HG03039 (cell line): ENCODE data around the gene DVL1.

Experiments used
- ATAC-seq: cut with Tn5 transposase; IDR thresholded peaks from one replicate; pipeline ENCODE4 v1.9.1; 2021; ENCODE audit warnings: mild to moderate bottlenecking, moderate library complexity; ENCODE audit not compliant: unreplicated experiment

DVL1 gene

DNA sequence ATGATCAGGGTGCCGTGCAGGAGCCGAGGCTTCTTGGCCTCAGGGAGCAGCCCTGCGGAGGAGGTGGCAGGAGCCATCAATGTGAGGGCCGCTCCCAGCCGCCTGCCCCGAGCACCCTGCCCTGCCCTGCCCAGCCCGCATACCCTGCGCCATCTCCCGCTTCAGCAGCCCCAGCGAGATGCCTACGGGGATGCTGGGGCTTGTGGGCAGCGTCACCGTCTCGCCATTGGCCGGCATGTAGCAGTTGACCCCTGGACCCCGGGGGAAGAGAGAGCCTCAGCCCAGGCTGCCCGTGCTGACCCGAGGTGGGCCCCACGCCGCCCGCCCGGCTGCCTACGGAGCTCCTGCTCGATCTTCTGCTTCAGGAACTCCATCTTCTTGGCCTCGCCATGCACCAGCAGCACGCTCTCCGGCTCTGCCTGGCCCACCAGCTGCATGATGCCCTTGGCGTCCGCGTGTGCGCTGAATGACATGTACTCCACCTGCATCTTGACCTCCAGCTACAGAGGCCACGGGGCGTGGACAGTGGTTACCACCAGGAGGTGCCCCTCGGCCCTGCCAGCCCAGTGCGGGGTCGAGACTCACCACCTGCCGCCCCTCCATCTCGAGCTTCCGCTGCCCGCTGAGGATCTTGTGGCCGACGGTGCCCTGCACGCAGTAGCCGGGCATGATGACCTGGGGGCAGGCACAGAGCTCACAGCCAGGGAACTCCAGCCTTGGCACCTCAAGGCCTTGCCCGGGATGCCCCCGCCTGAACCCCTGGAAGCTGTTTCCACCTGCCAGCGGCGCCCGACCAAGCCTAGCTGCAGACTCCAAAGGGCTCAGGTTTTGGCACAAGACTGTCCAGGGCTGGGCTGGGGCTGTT, 36.5 kb downstream of the DVL1 start:
- no peak for ATAC-seq

DNA sequence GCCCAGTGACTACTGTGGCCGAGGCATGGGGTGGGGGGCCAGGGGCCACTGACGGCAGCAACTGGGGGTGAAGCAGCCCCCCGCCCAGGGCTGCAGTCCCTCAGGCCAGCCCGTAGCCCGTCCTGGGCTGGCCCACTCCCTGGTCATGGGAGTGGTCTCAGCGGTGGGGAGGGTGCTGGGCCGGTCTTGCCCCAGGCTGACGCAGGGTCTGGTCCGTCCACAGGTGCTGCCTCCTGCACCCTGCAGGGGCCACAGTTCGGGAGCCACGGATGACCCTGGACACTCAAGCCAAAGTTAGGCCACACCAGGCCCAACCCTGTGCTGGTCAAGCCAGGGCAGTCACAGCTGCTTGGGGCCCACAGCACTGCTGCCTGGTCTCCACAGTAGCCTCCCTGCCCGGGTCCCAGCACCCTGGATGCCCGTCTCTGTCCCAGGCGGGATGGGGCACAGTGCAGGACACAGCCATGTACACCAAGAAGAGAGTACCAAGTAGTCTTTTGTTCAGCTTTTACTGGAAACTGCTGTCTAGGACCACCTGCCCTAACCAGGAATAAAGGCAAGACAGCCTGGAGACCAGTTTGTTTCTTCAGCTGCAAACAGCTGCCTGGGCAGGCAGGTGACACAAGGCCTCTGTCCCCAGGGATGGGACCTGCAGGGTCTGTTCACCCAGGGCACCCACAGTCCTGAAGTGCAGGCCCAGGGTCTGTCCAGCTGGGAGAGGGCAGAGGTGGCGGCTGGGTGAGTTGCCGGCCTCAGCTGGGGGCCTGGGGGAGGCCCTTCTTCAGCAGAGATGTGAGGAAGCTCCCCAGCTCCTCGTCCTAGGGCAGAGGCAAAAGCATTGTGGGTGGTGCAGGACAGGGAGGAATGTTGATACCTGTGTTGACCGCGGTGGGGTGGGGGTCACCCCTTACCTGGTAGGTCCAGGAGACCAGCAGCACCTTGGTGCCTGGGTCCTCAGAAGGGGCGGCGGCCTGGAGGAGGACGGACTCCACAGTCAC, 37.8 kb downstream of the DVL1 start:
- ATAC-seq: no peak

DNA sequence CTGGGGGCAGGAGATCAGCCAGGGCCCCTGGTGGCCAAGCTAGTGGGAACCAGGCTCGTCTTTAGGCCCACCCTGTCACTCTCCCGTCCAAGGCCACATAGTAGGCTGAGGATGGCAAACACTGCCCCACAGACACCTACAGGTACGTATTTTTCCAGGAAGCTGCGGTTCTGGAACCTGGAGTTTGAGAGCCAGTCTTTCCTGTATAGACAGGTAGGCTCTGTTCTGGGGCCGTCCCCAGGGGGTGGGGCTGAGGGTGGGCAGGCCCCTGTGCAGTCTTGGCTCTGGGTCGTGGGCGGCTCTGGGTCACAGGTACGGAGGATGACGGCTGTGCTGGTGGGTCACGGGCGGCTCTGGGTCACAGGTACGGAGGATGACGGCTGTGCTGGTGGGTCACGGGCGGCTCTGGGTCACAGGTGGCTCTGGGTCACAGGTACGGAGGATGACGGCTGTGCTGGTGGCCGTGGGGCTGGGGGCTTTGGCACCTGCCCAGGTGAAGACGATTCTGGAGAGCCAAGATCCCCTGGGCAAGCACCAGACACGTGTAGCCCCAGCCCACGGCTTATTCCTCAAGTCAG, 38.7 kb downstream of the DVL1 start:
- ATAC-seq: no peak

DNA sequence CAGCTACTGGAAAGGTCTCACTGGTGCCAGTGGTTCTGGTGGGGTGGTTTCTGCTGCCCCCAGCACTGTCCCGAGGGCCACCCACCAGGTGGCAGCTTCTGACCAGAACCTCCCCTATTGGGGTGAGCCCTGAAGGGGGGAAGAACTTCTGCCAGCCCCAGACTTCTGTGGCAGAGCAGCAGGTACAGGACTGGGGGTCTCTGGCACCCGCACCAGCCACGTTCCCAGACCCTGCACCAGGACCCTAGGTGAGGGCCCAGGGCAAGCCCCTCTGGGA, 39.2 kb downstream of the DVL1 start:
- ATAC-seq: no peak

DNA sequence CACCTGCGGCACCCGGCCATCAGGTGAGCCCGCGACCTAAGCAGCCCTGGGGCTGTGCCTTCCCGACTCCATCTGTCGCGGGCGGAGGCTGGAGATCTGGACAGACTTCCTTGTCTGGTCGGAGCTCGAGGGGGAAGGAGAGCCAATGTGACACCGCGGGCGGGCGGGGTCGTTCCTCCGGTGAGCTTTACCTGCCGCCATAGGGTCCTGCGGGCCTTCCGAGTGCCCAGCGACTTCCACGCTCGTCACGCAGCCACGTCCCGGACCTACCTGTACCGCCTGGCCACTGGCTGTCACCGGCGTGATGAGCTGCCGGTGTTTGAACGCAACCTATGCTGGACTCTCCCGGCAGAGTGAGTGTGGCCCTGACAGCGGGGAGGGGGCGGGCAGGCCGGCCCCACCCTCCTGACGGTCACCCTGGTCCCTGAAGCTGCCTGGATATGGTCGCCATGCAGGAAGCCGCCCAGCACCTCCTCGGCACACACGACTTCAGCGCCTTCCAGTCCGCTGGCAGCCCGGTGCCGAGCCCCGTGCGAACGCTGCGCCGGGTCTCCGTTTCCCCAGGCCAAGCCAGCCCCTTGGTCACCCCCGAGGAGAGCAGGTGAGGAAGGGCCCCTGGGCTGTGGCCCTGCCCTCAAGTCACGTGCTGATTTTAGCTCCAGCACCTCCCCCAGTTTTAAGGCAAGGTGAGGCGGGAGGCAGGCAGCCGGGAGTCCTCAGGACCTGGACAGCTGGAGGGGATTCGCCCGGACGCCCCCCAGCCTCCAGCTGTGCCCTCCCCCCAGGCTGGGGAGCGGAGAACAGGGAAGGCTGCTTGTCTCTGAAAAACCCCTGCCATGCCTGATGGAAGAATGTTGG, 39.7 kb downstream of the DVL1 start:
- ATAC-seq: no peak

DNA sequence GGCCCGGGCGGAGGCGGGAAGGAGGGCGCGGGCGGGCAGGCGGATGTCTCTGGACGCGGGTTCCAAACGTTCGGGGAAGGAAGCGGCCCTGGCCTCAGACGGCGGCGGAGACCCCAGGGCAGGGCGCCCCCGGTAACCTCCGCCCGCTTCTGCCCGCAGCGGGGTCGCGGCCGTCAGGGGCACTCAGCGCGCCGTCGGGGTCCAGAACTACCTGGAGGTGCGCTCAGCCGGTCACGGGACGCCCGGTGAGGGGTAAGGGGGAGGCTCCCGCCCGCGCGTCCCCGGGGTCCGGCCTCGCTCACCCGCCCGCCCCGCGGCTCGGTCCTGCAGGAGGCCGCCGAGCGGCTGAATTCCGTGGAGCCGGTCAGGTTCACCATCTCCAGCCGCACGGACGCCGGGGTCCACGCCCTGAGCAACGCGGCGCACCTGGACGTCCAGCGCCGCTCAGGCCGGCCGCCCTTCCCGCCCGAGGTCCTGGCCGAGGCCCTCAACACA, 40.4 kb downstream of the DVL1 start:
- ATAC-seq: peak; percentile 6

DNA sequence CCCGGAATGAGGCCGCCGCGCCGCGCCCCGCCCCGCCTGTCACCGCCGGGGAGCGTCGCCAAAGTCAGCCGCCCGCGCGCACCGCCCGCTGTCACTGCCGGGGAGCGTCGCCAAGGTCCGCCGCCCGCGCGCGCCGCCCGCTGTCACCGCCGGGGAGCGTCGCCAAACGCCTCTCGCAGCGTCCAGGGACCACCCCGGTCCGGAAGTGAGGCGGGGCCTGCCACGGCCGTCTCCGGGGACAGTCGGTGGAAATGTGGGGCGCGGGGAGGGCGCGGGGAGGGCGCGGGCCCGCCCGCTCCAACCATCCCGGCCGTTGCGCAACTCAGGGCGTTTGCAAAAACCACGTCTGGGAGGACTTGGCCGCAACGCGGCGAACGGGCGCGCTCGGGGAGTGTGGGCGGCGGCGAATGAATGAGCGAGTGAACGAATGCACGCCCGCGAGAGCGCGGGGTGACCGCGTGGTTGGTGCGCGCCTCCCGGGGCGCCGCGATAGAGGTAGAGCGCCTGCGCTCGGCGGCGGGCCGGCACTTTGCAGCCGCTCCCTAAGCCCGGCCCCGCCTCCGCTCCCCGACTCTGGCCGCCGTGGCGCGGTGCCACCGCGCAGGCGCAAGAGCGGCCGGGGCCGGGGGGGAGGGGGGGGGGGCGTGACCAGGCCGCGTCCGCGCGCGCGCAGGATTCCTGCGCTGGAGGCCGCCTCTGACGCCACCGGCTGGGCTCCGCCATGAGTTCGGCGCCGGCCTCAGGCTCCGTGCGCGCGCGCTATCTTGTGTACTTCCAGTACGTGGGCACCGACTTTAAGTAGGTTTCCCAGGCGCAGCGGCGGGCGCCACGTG, 41.1 kb downstream of the DVL1 start, which contains the start of the genes ACAP3 and PUSL1:
ACAP3 (minus strand) TSS at position 8 of the 833 bp plus-strand sequence. CDS start 115 bp downstream, outside the sequence.
PUSL1 (plus strand) TSS at position 675 of the 833 bp plus-strand sequence; CDS start at position 722, 47 bp downstream.
- peak; percentile 48 for ATAC-seq

DNA sequence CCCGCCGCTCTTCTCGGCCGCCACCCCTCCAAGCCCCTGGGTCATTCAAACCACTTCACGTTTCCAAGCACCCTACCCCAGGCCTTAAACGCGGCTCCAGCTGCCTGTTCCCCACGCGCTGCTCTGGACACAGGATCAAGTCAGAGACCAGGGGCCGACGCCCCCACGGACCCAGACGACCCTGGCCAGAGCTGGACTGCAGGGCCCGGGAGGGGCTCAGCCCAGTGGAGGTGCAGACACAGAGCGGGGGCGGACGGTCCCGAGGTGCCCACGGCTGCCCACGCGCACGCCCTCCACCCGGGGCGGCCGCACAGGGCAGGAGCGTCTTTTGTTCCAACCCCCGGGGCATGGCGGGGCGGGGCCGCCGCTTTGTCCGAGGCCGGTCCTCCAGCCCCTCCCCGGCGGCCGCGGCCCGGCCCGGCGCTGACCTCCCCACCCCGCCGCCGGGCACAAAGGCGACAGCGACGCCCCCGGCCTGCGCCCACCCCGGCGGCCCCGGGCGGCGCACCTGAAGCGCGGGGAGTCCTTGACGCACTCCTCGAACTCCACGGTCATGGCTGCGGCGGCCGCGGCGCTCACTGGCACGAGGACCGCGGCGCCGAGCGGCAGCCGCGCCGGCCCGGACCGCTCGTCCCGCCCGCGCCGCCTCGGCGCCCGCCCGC, 41.8 kb downstream of the DVL1 start:
- peak; percentile 14 for ATAC-seq

DNA sequence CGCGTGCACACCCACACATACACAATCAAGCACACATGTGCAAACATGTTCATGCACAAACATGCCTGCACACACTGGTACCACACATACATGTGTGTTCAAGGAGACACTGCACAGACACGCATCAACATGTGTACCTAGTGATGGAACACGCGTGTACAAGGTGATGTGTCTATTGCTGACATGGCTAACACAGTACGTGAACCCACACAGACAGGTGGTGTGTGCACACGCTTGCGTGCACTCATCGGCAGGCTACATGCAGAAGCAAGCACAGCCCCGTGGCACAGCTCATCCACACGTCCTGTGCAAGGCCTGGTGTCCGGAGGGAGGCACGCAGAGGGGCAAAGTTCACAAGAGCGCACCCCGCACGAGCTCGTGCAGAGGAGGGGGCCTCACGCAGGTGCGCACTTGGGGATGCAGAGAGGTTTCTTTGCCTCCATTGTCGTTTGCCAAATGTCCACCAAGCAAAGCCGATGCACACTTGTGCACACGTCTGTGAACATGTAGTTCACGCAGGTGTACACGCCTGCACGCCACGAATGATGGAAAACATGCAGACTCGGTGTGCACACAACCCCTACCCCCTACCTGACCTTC, 42.5 kb downstream of the DVL1 start:
- no peak for ATAC-seq

DNA sequence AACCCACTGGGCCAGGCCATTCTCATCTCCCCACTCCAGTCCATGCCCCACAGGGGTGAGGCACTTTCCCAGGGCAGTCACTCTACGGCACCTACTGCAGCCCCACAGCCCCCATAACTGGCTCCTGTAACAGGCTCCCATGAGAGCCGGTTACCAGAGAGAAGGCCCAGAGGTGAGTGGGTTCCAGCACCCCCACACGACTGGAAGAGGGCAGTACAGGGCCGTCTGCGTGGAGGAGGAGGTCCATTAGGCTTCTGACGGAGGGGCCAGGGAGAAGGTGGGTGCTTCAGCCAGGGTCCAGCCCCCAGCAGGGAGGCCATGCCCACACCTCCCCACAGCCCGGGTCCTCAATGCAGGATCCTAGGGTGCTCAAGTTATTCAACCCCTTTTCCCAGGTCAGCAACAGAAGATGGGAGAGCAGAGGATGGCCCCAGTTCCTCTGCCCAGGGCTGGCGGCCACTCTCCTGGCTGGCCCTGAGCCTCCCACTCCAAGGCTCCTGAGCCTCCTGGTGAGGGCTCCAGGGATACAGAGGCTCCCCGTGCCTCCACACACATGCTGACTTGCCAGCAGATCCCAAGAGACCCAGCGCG, 43.1 kb downstream of the DVL1 start:
- no peak for ATAC-seq

DNA sequence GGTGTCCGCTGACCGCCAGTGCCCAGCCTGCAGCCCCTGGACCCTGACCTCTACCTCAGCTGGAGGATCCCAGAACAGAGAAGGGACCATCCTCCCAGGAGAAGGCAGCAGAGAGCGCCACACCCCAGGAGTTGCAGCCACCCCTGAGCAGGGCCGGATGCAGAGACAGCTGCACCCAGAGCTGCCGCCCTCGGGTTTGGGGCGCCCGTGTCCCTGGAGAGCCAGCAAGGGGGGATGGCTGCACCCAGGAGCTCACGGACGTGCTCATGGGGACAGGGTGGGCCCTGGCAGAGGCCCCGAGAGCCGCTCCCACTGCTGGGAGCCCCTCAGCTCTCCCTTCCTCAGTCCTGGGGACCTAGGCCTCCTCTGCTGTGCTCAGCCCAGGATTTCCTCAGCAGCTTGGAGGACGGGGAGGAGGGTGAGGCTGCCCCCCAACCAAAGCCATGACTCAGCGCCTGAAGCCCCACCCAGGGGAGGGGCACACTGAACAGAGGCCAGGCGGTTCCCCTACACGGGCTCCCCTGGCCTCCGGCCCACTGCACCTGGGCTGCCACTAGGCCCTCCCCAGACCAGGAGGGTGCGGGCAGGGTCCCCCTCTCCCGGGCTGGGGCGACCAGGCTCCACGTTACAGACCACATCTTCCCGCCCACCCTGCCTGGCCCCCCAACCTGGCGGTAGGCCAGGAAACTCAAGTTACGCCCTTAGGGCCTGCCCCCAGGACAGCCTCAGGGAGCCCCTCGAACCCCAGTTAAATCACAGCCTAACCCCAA, 43.7 kb downstream of the DVL1 start:
- ATAC-seq: no peak

DNA sequence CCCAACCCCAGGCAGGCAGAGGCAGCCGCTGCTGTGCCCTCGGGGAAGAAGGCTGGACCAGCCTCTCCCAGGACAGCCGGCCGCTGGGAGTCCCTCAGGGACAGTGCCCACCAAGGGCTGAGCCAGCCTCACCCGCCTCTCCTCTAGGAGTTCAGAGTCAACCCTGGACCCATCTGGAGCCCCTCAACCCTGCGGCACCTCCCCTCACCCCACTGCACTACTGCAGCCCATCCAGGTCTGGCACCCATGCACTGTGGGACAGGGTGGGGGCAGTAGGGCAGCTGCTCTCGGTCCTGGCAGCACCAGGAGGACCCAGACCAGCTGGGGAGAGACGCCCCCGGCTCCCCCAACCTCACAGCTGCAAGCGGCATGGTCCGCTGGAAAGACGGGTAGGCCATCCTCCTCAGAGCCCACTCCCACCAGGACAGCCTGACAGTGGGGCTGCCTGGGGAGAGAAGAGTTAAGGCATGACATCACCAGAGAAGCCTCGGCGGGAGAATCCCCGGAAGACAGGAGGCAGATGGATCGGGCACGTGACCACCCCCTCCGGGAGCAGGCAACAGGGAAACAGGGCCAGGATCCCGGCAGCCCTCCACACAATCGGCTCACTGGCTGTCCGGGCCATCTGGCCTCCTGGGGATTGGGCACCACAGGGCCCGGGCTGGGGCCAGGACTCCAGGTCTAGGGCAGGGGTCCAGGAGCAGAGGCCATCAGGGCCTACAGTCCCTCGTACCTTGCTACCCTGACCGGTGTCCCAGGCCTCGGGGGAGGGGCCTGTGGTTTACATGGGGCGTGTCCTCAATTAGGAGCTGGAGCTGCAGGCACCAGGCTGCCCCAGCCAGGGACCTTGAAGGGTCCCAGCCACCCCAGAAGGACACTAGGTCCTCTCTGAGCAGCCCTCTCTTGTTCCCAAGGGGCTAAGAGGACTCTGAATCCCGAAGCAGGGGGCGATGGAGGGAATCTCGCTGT, 44.6 kb downstream of the DVL1 start:
- ATAC-seq: no peak

DNA sequence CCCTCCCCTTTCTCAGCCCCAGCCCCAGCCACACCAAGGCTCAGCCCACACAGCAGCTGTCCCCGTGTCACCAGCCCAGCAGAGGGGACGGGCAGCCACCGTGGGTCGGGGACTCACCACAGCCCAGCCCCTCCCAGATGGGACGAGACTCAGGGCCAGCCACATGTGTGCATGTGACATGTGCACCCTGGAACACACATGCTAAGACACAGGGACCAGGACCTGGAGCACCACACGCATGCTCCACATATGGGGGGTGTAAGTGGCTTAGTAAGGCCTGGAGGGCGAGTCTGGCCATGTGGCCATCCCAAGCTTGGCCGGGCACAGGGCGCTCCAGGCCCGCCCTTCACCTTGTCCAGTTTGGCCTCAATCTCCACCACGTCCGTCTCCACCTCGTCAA, 45.5 kb downstream of the DVL1 start:
- no peak for ATAC-seq

DNA sequence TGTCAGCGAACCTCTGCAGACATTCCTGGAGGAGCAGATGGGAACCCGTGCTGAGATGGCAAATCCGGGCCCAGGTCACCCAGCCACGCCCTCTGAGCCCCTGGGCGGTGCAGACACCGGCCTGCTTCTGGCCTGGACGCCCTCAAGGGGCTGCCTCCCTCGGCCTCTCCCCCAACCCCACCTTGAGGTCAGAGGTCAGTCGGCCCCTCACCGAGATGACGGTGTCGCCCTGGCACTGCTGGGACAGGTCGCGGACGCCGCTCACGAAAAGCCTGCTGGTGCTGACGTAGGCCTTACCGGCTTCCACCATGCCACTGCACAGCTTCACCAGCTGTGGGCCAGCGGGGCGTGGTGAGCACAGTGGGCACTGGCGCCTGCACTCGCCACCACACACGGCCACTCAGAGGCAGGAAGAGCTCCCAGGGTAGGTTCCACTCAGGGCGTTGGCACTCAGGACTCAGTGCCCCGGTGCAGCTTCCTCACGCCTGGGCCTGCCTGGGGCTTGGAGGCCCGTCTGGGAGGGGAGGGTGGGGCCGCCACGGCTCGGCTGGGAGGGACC, 46.2 kb downstream of the DVL1 start:
- no peak for ATAC-seq

DNA sequence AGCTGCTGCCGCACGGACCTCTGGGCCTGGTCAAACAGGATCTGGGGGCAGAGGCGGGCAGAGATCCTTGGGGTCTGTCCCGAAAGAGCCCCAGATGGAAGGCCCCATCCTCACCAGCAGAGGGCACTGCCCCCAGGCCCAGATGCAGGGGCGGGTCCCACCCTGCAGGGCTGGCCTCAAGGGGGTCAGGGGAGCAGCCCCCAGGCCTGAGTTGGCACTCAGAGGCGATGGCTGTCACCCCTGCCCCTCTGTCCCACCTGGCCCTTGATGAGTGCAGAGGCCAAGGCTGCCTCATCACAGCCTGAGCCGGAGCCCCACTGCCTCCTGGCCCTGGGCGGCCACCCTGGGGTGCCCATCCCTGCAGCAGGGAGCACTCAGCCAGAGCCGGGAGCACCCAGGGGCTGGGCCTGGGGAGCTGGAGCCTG, 47.2 kb downstream of the DVL1 start:
- ATAC-seq: no peak

DNA sequence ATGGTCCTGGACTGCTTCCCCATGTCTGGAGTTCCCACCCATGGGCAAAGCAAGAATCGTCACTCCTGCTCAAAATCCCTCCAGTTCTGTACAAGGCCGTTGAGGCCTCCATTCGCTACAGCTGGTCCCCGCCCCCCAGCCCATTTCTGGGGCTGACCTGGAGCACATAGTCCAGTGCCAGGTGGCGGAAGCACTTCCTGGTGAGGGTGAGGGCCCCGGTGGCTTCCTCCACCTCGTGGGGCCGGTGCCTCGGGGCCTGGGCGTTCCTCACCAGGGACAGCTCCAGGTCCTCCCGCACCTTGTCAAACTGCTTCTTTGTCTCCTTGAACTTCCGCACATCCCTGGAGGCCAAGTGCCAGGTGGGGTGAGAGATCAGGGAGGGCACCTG, 48.9 kb downstream of the DVL1 start:
- ATAC-seq: no peak
